ENCODE data around the gene AJM1. TPM values are rescaled to one million over a fixed set of nuclear protein-coding genes. Genes with fewer than 3 reads are reported as not detected.

AJM1 gene
- polyA plus RNA-seq, 3 donors, result 0.10 to 2.0 (median 0.18) TPM

GRCh38 chr9:136858452-136858843 is 16.2 kb downstream of the AJM1 start:
- Histone ChIP-seq H3K27ac (ENCODE audit: low read depth in 1 of 2, low read length in 2 of 2) (no peak overlapping the region), H3K79me2 (ENCODE audit: insufficient read depth, low read length) (peaks cover under 1% of the 10 kb centered on the region), H3K9ac (ENCODE audit: insufficient read depth, low read length, poor library complexity, severe bottlenecking) (no peak overlapping the region), H3K9me3 (replicated peaks in 1 of 2; ENCODE audit: control insufficient read depth in 1 of 2, insufficient read depth in 1 of 2, low read length in 2 of 2) (no peaks in the 10 kb centered on the region), H3K4me3 (replicated peaks in 1 of 3; ENCODE audit: low read depth in 2 of 3, low read length in 3 of 3) (no peak overlapping the region), H4K20me1 (ENCODE audit: insufficient read depth, low read length) (peaks cover 31% of the 10 kb centered on the region), H3K27me3 (ENCODE audit: control insufficient read depth in 2 of 2, insufficient read depth in 2 of 2, low read length in 2 of 2) (no peaks in the 10 kb centered on the region), H3K4me1 (ENCODE audit: control insufficient read depth in 1 of 2, insufficient read depth in 2 of 2, low read length in 2 of 2) (no peaks in the 10 kb centered on the region), H3K4me2 (replicated peaks; ENCODE audit: extremely low read depth, low read length, poor library complexity, severe bottlenecking) (no peak overlapping the region), H2AFZ (ENCODE audit: insufficient read depth, low read depth, low read length, poor library complexity, severe bottlenecking) (no peak overlapping the region), H3K36me3 (replicated peaks in 1 of 2; ENCODE audit: control insufficient read depth in 1 of 2, insufficient read depth in 2 of 2, low read length in 2 of 2) (peaks cover 28 to 31% of the 10 kb centered on the region in 2 donors)
- 99% methylated on average over 13 of the region's 15 CpGs for WGBS (ENCODE audit: insufficient coverage)
- H3K9me3 Mint-ChIP-seq, result no peaks in the 10 kb centered on the region
- no peak for TF ChIP-seq CTCF (IDR thresholded peaks at IDR 0.05)
- no peaks in the 10 kb centered on the region for H3K4me1 Mint-ChIP-seq
- H3K27me3 Mint-ChIP-seq (ENCODE audit: low read depth in 3 of 3), result no peaks in the 10 kb centered on the region
- peaks cover 24 to 29% of the 10 kb centered on the region in 2 donors for H3K36me3 Mint-ChIP-seq
- no peak overlapping the region for H3K4me3 Mint-ChIP-seq
- no peak for DNase-seq
- no peak overlapping the region for H3K27ac Mint-ChIP-seq
- intact Hi-C loops (cut with micrococcal nuclease), result no loop called here

- 94% methylated on average over 15 of the region's 20 CpGs for WGBS (ENCODE audit: insufficient coverage)
- no peak overlapping the region for H3K4me3 ChIP-seq (replicated peaks in 1 of 3; ENCODE audit: low read depth in 2 of 3, low read length in 3 of 3)
- H3K9ac ChIP-seq (ENCODE audit: insufficient read depth, low read length, poor library complexity, severe bottlenecking), result no peak overlapping the region
- H3K36me3 ChIP-seq (replicated peaks in 1 of 2; ENCODE audit: control insufficient read depth in 1 of 2, insufficient read depth in 2 of 2, low read length in 2 of 2), result peaks cover 33 to 37% of the 10 kb centered on the region in 2 donors
- H3K4me3 Mint-ChIP-seq, result no peak overlapping the region
- H3K27me3 ChIP-seq (ENCODE audit: control insufficient read depth in 2 of 2, insufficient read depth in 2 of 2, low read length in 2 of 2), result no peaks in the 10 kb centered on the region
- peaks cover 29 to 35% of the 10 kb centered on the region in 2 donors for H3K36me3 Mint-ChIP-seq
- DNase-seq, result peak in 1 of 3 donors; percentile 2
- H3K4me2 ChIP-seq (replicated peaks; ENCODE audit: extremely low read depth, low read length, poor library complexity, severe bottlenecking), result no peak overlapping the region
- H4K20me1 ChIP-seq (ENCODE audit: insufficient read depth, low read length), result peaks cover 36% of the 10 kb centered on the region
- no peaks in the 10 kb centered on the region for H3K4me1 ChIP-seq (ENCODE audit: control insufficient read depth in 1 of 2, insufficient read depth in 2 of 2, low read length in 2 of 2)
- H3K9me3 Mint-ChIP-seq, result no peaks in the 10 kb centered on the region
- H3K27ac Mint-ChIP-seq, result no peak overlapping the region
- H2AFZ ChIP-seq (ENCODE audit: insufficient read depth, low read depth, low read length, poor library complexity, severe bottlenecking), result no peak overlapping the region
- intact Hi-C loops (cut with micrococcal nuclease), result no loop called here
- H3K27ac ChIP-seq (ENCODE audit: low read depth in 1 of 2, low read length in 2 of 2), result no peak overlapping the region
- H3K27me3 Mint-ChIP-seq (ENCODE audit: low read depth in 3 of 3), result no peaks in the 10 kb centered on the region
- no peak for TF ChIP-seq CTCF (IDR thresholded peaks at IDR 0.05)
- H3K4me1 Mint-ChIP-seq, result no peaks in the 10 kb centered on the region
- H3K9me3 ChIP-seq (replicated peaks in 1 of 2; ENCODE audit: control insufficient read depth in 1 of 2, insufficient read depth in 1 of 2, low read length in 2 of 2), result no peaks in the 10 kb centered on the region
- peaks cover 7% of the 10 kb centered on the region for H3K79me2 ChIP-seq (ENCODE audit: insufficient read depth, low read length)
Observed at GRCh38 chr9:136858844-136859757, 16.8 kb downstream of the AJM1 start.
